Prostate gland (tissue), 2 donors: ENCODE measurements around the gene ARF3. TPM values are rescaled to one million over a fixed set of nuclear protein-coding genes. Genes with fewer than 3 reads are reported as not detected.

Experiments
- DNase-seq: peaks from one replicate; pipeline ENCODE4 v3.0.0-alpha.2; 2019; ENCODE audit warnings: low spot score
- H3K27ac ChIP-seq, 2 donors: fragments of 200-600 bp; sonication (generic); 2 replicates each; pipeline ENCODE4 v1.5.1; 2017 to 2019
- H3K27me3 ChIP-seq: fragments of 200-600 bp; sonication (generic); replicated peaks from 2 replicates; pipeline ENCODE4 v1.5.1; 2019; ENCODE audit not compliant: insufficient read depth
- H3K36me3 ChIP-seq, 2 donors: fragments of 200-600 bp; sonication (generic); 1 replicate in 1 of 2; 2 replicates in 1 of 2; pipeline versions ENCODE4 v1.5.1 to v1.8.1; 2017 to 2019
- H3K4me1 ChIP-seq: fragments of 200-600 bp; sonication (generic); replicated peaks from 2 replicates; pipeline ENCODE4 v1.5.1; 2019
- H3K4me3 ChIP-seq, 2 donors: fragments of 200-600 bp; sonication (generic); 2 replicates each; pipeline ENCODE4 v1.5.1; 2017 to 2019
- H3K9me3 ChIP-seq: fragments of 200-600 bp; sonication (generic); 2 replicates; pipeline ENCODE4 v1.5.1; 2017
- CTCF ChIP-seq, 4 experiments: fragments of 200-600 bp in 2 of 4; fragments of 450-650 bp in 2 of 4; sonication (generic) in 2 of 4; IDR thresholded peaks; 1 replicate in 3 of 4; 2 replicates in 1 of 4; pipeline ENCODE4 v1.5.1; 2016 to 2019; ENCODE audit warnings: antibody characterized with exemption in 4 of 4, mild to moderate bottlenecking in 2 of 4, moderate library complexity in 2 of 4
- POLR2A ChIP-seq: fragments of 450-650 bp; IDR thresholded peaks from one replicate; pipeline ENCODE4 v1.6.1; 2016; ENCODE audit warnings: antibody characterized with exemption, mild to moderate bottlenecking
- POLR2AphosphoS5 ChIP-seq: sonication (generic); formaldehyde crosslinking; IDR thresholded peaks from one replicate; pipeline ENCODE4 v1.6.1; 2017; ENCODE audit warnings: antibody characterized with exemption
- WGBS: methylation state at CpG from one replicate; pipeline ENCODE4 v1.1.5; 2018; 5-methylcytosine and 5-hydroxymethylcytosine counted together
- intact Hi-C: fragments of 100-400 bp; cut with DNase I; formaldehyde crosslinking; loops from one replicate; pipeline ENCODE4 v1.14.2; 2022
- total RNA-seq, 2 donors: library from RNA; depleted of rRNA; stranded (reverse); fragments of >200 nt; gene quantifications; one replicate each; pipeline ENCODE4 v1.1.0, GENCODE V29; 2016

ARF3 gene
- total RNA-seq, 2 donors from 2014 or later: 87.6 to 92.4 TPM

GRCh38 chr12:48993787-48994186 is 36.5 kb upstream of the ARF3 start:
- Histone ChIP-seq H3K4me3 (no peak overlapping the region), H3K4me1 (peaks cover 8% of the 10 kb centered on the region), H3K27me3 (no peaks in the 10 kb centered on the region), H3K36me3 (no peaks in the 10 kb centered on the region), H3K9me3 (no peaks in the 10 kb centered on the region), H3K27ac (no peak overlapping the region)
- TF ChIP-seq CTCF (IDR thresholded peaks at IDR 0.05) (no peak), POLR2A (no peak), POLR2AphosphoS5 (no peak)
- DNase-seq: no peak
- 80% methylated on average over 3 of the region's 3 CpGs for WGBS
- intact Hi-C loops: no loop called here

GRCh38 chr12:48991247-48992050 is 34.2 kb upstream of the ARF3 start:
- no peaks in the 10 kb centered on the region for H3K4me1 ChIP-seq
- 76% methylated on average over 8 of the region's 8 CpGs for WGBS
- DNase-seq: no peak
- TF ChIP-seq CTCF (IDR thresholded peaks at IDR 0.05) (no peak), POLR2A (no peak), POLR2AphosphoS5 (no peak)
- H3K9me3 ChIP-seq: no peaks in the 10 kb centered on the region
- no peaks in the 10 kb centered on the region for H3K36me3 ChIP-seq
- H3K4me3 ChIP-seq: no peak overlapping the region
- intact Hi-C loops: no loop called here
- no peak overlapping the region for H3K27ac ChIP-seq
- no peaks in the 10 kb centered on the region for H3K27me3 ChIP-seq

GRCh38 chr12:48990552-48990951 is 33.3 kb upstream of the ARF3 start:
- DNase-seq: no peak
- Histone ChIP-seq H3K4me1 (no peaks in the 10 kb centered on the region), H3K4me3 (no peak overlapping the region), H3K27me3 (no peaks in the 10 kb centered on the region), H3K27ac (no peak overlapping the region), H3K36me3 (no peaks in the 10 kb centered on the region), H3K9me3 (no peaks in the 10 kb centered on the region)
- TF ChIP-seq CTCF (IDR thresholded peaks at IDR 0.05) (no peak), POLR2A (no peak), POLR2AphosphoS5 (no peak)
- intact Hi-C loops: no loop called here

- WGBS: 31% methylated on average over 16 of the region's 16 CpGs
- no peaks in the 10 kb centered on the region for H3K9me3 ChIP-seq
- no peaks in the 10 kb centered on the region for H3K27me3 ChIP-seq
- no peak overlapping the region for H3K4me3 ChIP-seq
- no peak for DNase-seq
- intact Hi-C loops: no loop called here
- no peaks in the 10 kb centered on the region for H3K4me1 ChIP-seq
- TF ChIP-seq CTCF (IDR thresholded peaks at IDR 0.05) (peak; percentile 16 to 81 (median 58)), POLR2AphosphoS5 (no peak)
- no peak overlapping the region for H3K27ac ChIP-seq
- H3K36me3 ChIP-seq: no peaks in the 10 kb centered on the region
Measured at GRCh38 chr12:48988030-48988649, 30.9 kb upstream of the ARF3 start.
